ENCODE results near the gene NR1H4. TPM values are rescaled to one million over a fixed set of nuclear protein-coding genes. Genes with fewer than 3 reads are reported as not detected.

NR1H4 gene
- total and polyA plus RNA-seq, 9 of the 15 experiments (the other 6 are each of a cell fraction or from before 2014, with no cell fraction given) = 0.03 TPM; not detected in 8

GRCh38 chr12:100439797-100440196 lies 33.9 kb upstream of the NR1H4 start (continued):
- TF ChIP-seq MBD1 (CRISPR knock-in tag; IDR thresholded peaks at IDR 0.05) (no peak), KDM1A (IDR thresholded peaks at IDR 0.05) (no peak), ZNF75A (CRISPR knock-in tag; IDR thresholded peaks at IDR 0.05) (no peak), CBX8 (IDR thresholded peaks at IDR 0.05; ENCODE audit: borderline replicate concordance, extremely low read depth, low read depth, low read length, poor library complexity, severe bottlenecking) (no peak), ZBTB34 (CRISPR knock-in tag; IDR thresholded peaks at IDR 0.05) (no peak), ZNF143 (CRISPR knock-in tag; IDR thresholded peaks at IDR 0.05) (no peak), STAG1 (CRISPR knock-in tag; IDR thresholded peaks at IDR 0.05; ENCODE audit: borderline replicate concordance) (no peak), USF1 (CRISPR knock-in tag; IDR thresholded peaks at IDR 0.05) (no peak)

All from K562 (cell line).